Measurements from ENCODE around the gene ECHS1. TPM values are rescaled to one million over a fixed set of nuclear protein-coding genes. Genes with fewer than 3 reads are reported as not detected.

Gene ECHS1
- total and polyA plus RNA-seq, 2 donors (not counting 3 experiments of a cell fraction or from before 2014, with no cell fraction given), result 46.2 to 108 TPM

GRCh38 chr10:133394064-133394663 lies 21.0 kb upstream of the ECHS1 start, which contains the start of gene MTG1:
Gene MTG1, plus strand, starts transcription at chr10:133394157. Its CDS starts 64 bp downstream, at chr10:133394221.
- H3K9me1 ChIP-seq (replicated peaks; ENCODE audit: control insufficient read depth, extremely low read depth, insufficient read depth, low read length), result no peaks in the 10 kb centered on the region
- DNase-seq (ENCODE audit: low read depth, low spot score) (peak; percentile 90), FAIRE-seq (peak; percentile 87)
- TF ChIP-seq POLR2AphosphoS5 (IDR thresholded peaks at IDR 0.05; ENCODE audit: insufficient read depth, low read depth, low read length) (peak; percentile 96), MYC (IDR thresholded peaks at IDR 0.05; ENCODE audit: low read depth, low read length) (no peak), EZH2 (IDR thresholded peaks at IDR 0.05; ENCODE audit: borderline replicate concordance, low read depth, low read length, severe bottlenecking) (no peak), FOS (IDR thresholded peaks at IDR 0.05; ENCODE audit: borderline replicate concordance, insufficient read depth, low read length) (no peak), MAX (IDR thresholded peaks at IDR 0.05; ENCODE audit: insufficient read depth, insufficient read length) (peak; percentile 51), GATA2 (IDR thresholded peaks at IDR 0.05; ENCODE audit: insufficient read depth, insufficient read length, low read depth, low read length) (no peak), JUN (IDR thresholded peaks at IDR 0.05; ENCODE audit: borderline replicate concordance, insufficient read depth, insufficient read length, low read depth) (no peak), CTCF (IDR thresholded peaks at IDR 0.05; ENCODE audit: extremely low read depth in 1 of 2, insufficient read depth in 1 of 2, low read depth in 1 of 2, low read length in 2 of 2) (peak in 1 of 2 donors; percentile 9), POLR2A (IDR thresholded peaks at IDR 0.05; ENCODE audit: low read depth, low read length) (peak; percentile 84)
- no peaks in the 10 kb centered on the region for H3K9me3 ChIP-seq (replicated peaks; ENCODE audit: control insufficient read depth, insufficient read depth, low read length)
- H3K27me3 ChIP-seq (ENCODE audit: control insufficient read depth in 2 of 2, insufficient read depth in 2 of 2, low read length in 2 of 2), result no peaks in the 10 kb centered on the region
- peaks cover 31% of the 10 kb centered on the region for H3K79me2 ChIP-seq (ENCODE audit: control insufficient read depth, insufficient read depth, low read length)
- peak within 1 kb of the TSS; percentile 78 for H2AFZ ChIP-seq (ENCODE audit: low read depth, low read length)
- intact Hi-C loops (cut with micrococcal nuclease) (loop anchor here (1.0 to 5.0 kb wide), 4 partner anchors 16 to 87 kb away; partner anchors contain the start of genes ECHS1, TUBGCP2 and ZNF511), dilution Hi-C loops (cut with MboI; ENCODE audit: extremely low pct_ligation_motif_present, low sequenced_read_pairs) (no loop called here)
- POLR2A ChIA-PET, result no interaction called here
- H3K9ac ChIP-seq (replicated peaks; ENCODE audit: extremely low read depth, insufficient read depth, low read length), result peak within 1 kb of the TSS; percentile 76
- H4K20me1 ChIP-seq (replicated peaks; ENCODE audit: control insufficient read depth, extremely low read depth, insufficient read depth, low read length), result no peaks in the 10 kb centered on the region
- H3K4me2 ChIP-seq (ENCODE audit: insufficient read depth, low read length), result peak within 1 kb of the TSS; percentile 73
- no TSS peak for BruUV-seq (replicated peaks)
- H3K36me3 ChIP-seq (ENCODE audit: control insufficient read depth in 2 of 2, extremely low read depth in 1 of 2, insufficient read depth in 2 of 2, low read length in 2 of 2), result peaks cover 6 to 7% of the 10 kb centered on the region in 2 experiments
- H3K27ac ChIP-seq (ENCODE audit: insufficient read depth, low read depth, low read length), result peak within 1 kb of the TSS; percentile 12
- CTCF ChIA-PET, result no interaction called here
- peak within 1 kb of the TSS; percentile 46 to 83 (median 69) for H3K4me3 ChIP-seq (replicated peaks in 1 of 3; ENCODE audit: insufficient read depth in 1 of 3, low read depth in 1 of 3, low read length in 3 of 3)
- peaks cover 9% of the 10 kb centered on the region for H3K4me1 ChIP-seq (ENCODE audit: control insufficient read depth, extremely low read depth, insufficient read depth, low read length)

Data from endothelial cell of umbilical vein (primary cell).